ENCODE data around the gene PGAP1. TPM values are rescaled to one million over a fixed set of nuclear protein-coding genes. Genes with fewer than 3 reads are reported as not detected.

The PGAP1 gene
- total RNA-seq, 1 donor from 2014 or later, result 6.1 TPM

DNA sequence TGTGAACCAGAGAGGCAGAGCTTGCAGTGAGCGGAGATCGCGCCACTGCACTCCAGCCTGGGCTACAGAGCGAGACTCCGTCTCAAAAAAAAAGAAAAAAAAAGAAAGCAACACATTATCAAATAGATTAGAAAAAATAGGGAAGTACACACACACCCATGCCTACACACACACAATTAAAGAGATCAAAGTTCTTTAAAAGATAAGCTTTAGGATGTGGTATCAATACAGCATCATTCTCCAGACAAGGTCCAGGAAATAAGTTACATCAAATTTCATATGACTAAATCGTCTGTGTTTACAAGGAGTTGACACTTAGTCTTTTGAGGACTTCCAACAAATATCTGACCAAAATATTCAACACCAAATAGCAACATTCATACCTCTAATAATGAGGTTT is 25.7 kb downstream of the PGAP1 start:
- no peak for DNase-seq (ENCODE audit: low read depth)
- no peak overlapping the region for H3K4me3 ChIP-seq (ENCODE audit: low read depth, low read length)
- peaks cover 7% of the 10 kb centered on the region for H3K36me3 ChIP-seq (ENCODE audit: control insufficient read depth, insufficient read depth, low read length)
- H3K27me3 ChIP-seq (ENCODE audit: control insufficient read depth, insufficient read depth, low read length), result no peaks in the 10 kb centered on the region
- no peak for FAIRE-seq
- TF ChIP-seq, protein P1, sequence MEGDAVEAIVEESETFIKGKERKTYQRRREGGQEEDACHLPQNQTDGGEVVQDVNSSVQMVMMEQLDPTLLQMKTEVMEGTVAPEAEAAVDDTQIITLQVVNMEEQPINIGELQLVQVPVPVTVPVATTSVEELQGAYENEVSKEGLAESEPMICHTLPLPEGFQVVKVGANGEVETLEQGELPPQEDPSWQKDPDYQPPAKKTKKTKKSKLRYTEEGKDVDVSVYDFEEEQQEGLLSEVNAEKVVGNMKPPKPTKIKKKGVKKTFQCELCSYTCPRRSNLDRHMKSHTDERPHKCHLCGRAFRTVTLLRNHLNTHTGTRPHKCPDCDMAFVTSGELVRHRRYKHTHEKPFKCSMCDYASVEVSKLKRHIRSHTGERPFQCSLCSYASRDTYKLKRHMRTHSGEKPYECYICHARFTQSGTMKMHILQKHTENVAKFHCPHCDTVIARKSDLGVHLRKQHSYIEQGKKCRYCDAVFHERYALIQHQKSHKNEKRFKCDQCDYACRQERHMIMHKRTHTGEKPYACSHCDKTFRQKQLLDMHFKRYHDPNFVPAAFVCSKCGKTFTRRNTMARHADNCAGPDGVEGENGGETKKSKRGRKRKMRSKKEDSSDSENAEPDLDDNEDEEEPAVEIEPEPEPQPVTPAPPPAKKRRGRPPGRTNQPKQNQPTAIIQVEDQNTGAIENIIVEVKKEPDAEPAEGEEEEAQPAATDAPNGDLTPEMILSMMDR (IDR thresholded peaks at IDR 0.05; ENCODE audit: insufficient read depth, low read length, severe bottlenecking), result no peak

DNA sequence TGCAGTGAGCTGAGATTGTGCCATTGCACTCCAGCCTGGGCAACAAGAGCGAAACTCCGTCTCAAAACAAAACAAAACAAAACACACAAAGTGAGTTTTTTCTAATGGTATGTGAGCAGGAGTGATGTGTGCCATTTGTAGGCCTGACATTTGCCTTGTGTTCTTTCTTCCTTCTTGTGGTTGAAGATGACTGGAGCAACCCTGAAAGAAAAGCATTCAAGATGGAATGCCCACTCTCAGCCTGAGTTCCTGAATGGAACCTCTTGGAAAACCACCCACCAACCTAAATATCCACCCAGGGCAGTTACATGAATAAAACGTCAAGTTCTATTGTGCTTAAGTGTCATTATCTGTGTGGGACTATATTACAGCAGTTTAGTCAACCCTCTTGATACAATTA is 26.5 kb downstream of the PGAP1 start:
- H3K36me3 ChIP-seq (ENCODE audit: control insufficient read depth, insufficient read depth, low read length), result peaks cover 7% of the 10 kb centered on the region
- TF ChIP-seq, protein P1 (IDR thresholded peaks at IDR 0.05; ENCODE audit: insufficient read depth, low read length, severe bottlenecking), result no peak
- FAIRE-seq (no peak), DNase-seq (ENCODE audit: low read depth) (no peak)
- H3K4me3 ChIP-seq (ENCODE audit: low read depth, low read length), result no peak overlapping the region
- H3K27me3 ChIP-seq (ENCODE audit: control insufficient read depth, insufficient read depth, low read length), result no peaks in the 10 kb centered on the region

DNA sequence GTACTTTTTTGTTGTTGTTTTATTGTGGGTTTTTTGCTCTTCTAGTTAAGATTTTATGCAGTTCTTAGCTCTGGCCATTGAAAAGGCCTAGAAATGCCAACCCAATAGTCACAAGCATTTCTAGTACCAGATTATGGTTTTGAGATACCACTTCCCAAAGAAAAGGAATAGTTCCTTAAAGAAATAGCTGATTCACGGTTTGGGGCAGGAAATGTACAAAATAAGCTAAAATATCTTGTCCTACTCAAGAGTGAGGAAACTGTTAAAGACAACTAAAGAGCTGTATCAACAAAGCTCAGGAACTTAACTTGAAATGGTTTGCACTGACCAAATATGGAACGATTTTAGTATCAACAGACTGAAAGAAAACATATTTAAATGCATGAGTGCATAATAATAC is 35.4 kb downstream of the PGAP1 start:
- TF ChIP-seq, protein P1 (IDR thresholded peaks at IDR 0.05; ENCODE audit: insufficient read depth, low read length, severe bottlenecking), result no peak
- DNase-seq (ENCODE audit: low read depth) (no peak), FAIRE-seq (no peak)
- Histone ChIP-seq H3K27me3 (ENCODE audit: control insufficient read depth, insufficient read depth, low read length) (no peaks in the 10 kb centered on the region), H3K4me3 (ENCODE audit: low read depth, low read length) (no peak overlapping the region), H3K36me3 (ENCODE audit: control insufficient read depth, insufficient read depth, low read length) (no peaks in the 10 kb centered on the region)

DNA sequence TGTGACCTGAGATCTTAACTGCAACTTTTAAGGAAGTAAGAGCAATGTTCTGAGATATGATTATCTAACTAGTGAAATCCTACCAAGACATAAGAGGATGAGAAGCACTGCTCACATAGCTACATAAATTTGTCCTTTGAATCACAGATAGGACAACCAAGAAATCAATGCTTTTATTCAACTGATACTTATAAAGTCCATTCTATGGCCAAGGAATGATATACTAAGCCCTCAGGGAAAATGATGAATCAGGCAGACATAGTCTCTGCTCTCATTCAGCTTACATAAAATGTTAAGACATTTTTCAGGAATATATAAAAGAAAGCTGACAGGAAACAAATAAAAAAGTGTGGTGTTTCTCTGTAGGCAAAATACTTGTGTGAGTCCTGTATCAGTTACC is 39.1 kb downstream of the PGAP1 start:
- no peak overlapping the region for H3K4me3 ChIP-seq (ENCODE audit: low read depth, low read length)
- DNase-seq (ENCODE audit: low read depth) (peak; percentile 15), FAIRE-seq (no peak)
- H3K36me3 ChIP-seq (ENCODE audit: control insufficient read depth, insufficient read depth, low read length), result no peaks in the 10 kb centered on the region
- TF ChIP-seq, protein P1 (IDR thresholded peaks at IDR 0.05; ENCODE audit: insufficient read depth, low read length, severe bottlenecking), result no peak
- no peaks in the 10 kb centered on the region for H3K27me3 ChIP-seq (ENCODE audit: control insufficient read depth, insufficient read depth, low read length)

DNA sequence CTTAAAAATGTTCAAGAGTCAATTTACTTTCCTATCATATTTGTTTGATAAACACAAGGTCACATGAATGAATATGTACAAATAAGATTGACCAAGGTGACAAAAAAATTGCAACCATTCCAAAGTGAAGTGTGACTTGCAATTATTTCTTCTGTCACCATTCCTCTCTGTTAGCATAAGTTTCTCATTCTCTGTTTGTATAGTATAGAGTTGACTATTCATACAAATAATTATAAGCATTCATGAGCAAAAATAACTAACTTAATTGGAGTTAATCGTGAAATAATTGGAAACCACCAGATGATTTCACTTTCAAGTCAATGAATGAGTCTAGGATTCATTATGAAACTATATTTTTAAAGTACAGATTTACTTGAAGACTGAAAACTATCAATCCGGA is 42.1 kb downstream of the PGAP1 start:
- FAIRE-seq, result no peak
- H3K36me3 ChIP-seq (ENCODE audit: control insufficient read depth, insufficient read depth, low read length), result no peaks in the 10 kb centered on the region

DNA sequence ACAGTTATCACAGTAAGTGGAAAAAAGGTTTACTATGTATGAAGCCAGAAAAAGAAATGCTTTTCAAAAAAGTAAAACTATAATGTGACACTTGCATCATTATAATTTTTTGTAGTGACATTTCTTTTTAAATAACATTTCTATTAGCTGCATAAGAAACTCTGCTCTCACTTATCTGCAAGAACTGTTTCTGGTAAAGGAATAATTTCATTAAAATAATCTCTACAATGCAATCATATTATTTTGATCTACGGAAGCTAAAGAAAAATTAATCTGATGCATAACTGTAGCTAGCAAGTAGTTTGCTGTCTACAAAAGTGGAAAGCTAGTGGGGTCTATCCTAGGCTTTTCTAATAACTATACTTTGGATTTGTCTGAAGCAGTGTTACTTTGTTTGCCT is 50.1 kb downstream of the PGAP1 start:
- Histone ChIP-seq H3K36me3 (ENCODE audit: control insufficient read depth, insufficient read depth, low read length) (peaks cover 3% of the 10 kb centered on the region), H3K4me3 (ENCODE audit: low read depth, low read length) (no peak overlapping the region), H3K27me3 (ENCODE audit: control insufficient read depth, insufficient read depth, low read length) (no peaks in the 10 kb centered on the region)
- no peak for FAIRE-seq
- no peak for DNase-seq (ENCODE audit: low read depth)
- TF ChIP-seq, protein P1 (IDR thresholded peaks at IDR 0.05; ENCODE audit: insufficient read depth, low read length, severe bottlenecking), result no peak

More for the DNA sequence above, 42.1 kb downstream of the PGAP1 start:
- H3K4me3 ChIP-seq (ENCODE audit: low read depth, low read length), result no peak overlapping the region
- TF ChIP-seq, protein P1 (IDR thresholded peaks at IDR 0.05; ENCODE audit: insufficient read depth, low read length, severe bottlenecking), result no peak
- DNase-seq (ENCODE audit: low read depth), result no peak
- H3K27me3 ChIP-seq (ENCODE audit: control insufficient read depth, insufficient read depth, low read length), result no peaks in the 10 kb centered on the region

All from bronchial epithelial cell (primary cell).